HepG2 (cell line): ENCODE measurements around the gene SLC16A7. TPM values are rescaled to one million over a fixed set of nuclear protein-coding genes. Genes with fewer than 3 reads are reported as not detected.

ENCODE experiments used
- ATAC-seq: fragments of 200-7000 bp; cut with Tn5 transposase; 3 replicates; pipeline ENCODE4 v1.9.1; 2020; ENCODE audit warnings: mild to moderate bottlenecking, moderate library complexity
- BruUV-seq: library from RNA; stranded (reverse); fragments of 400-500 nt; replicated peaks from 2 replicates; lab custom pipeline; 2021; lab: Mats Ljungman, UMichigan
- CTCF ChIA-PET: fragments of 300-600 bp; formaldehyde crosslinking; extraction: SDS; loops from one replicate; lab custom pipeline; 2021; ENCODE audit warnings: low total read pairs, inconsistent platforms, low intra/inter-chr PET ratio; lab: Yijun Ruan, JAX
- POLR2A ChIA-PET: fragments of 350-600 bp; sonication (Branson Sonifier 250); formaldehyde crosslinking; loops from one replicate; lab custom pipeline; 2020; ENCODE audit warnings: antibody characterized with exemption, inconsistent platforms; lab: Yijun Ruan, JAX
- DNase-seq: peaks from one replicate; pipeline ENCODE4 v3.0.0-alpha.2; 2015; ENCODE audit warnings: low spot score
- FAIRE-seq: peaks from 3 replicates; lab custom pipeline; 2011; peaks lifted over from hg19 to GRCh38; lab: Jason Lieb, UNC
- H2AFZ ChIP-seq: one replicate; pipeline ENCODE4 v1.6.1; 2011; ENCODE audit warnings: low read length, inconsistent platforms
- H3K27ac ChIP-seq: fragments of 300-600 bp; 3 replicates; pipeline ENCODE4 v1.8.0; 2011; ENCODE audit warnings: mixed run types, mild to moderate bottlenecking, mixed read lengths, low read length, inconsistent platforms; ENCODE audit not compliant: insufficient read depth; ENCODE audit errors: extremely low read length
- H3K27me3 ChIP-seq, 2 experiments: fragments of 200-600 bp in 1 of 2; 2 replicates in 1 of 2; 3 replicates in 1 of 2; pipeline versions ENCODE4 v1.6.0 to v1.8.0; 2011; ENCODE audit warnings: low read length in 2 of 2, mild to moderate bottlenecking in 2 of 2, moderate library complexity in 2 of 2, inconsistent platforms in 1 of 2; ENCODE audit not compliant: insufficient read depth in 2 of 2, control insufficient read depth in 1 of 2
- H3K36me3 ChIP-seq, 2 experiments: fragments of 200-600 bp in 1 of 2; replicated peaks in 1 of 2; 2 replicates in 1 of 2; 3 replicates in 1 of 2; pipeline versions ENCODE4 v1.5.1 to v1.8.0; 2011; ENCODE audit warnings: low read length in 2 of 2, inconsistent platforms in 1 of 2; ENCODE audit not compliant: insufficient read depth in 2 of 2, control insufficient read depth in 1 of 2
- H3K4me1 ChIP-seq: 2 replicates; pipeline ENCODE4 v1.5.1; 2012; ENCODE audit warnings: low read length, inconsistent platforms; ENCODE audit not compliant: insufficient read depth
- H3K4me2 ChIP-seq: 2 replicates; pipeline ENCODE4 v1.6.0; 2011; ENCODE audit warnings: low read depth, low read length, inconsistent platforms
- H3K4me3 ChIP-seq, 3 experiments: fragments of 200-600 bp in 1 of 3; sonication (generic), shearing (Covaris generic) in 1 of 3; replicated peaks in 1 of 3; 2 replicates each; pipeline ENCODE4 v1.5.1; 2011 to 2016; ENCODE audit warnings: low read length in 3 of 3, inconsistent platforms in 2 of 3, low read depth in 2 of 3, mild to moderate bottlenecking in 2 of 3, control low read depth in 1 of 3, mixed read lengths in 1 of 3; ENCODE audit not compliant: insufficient read depth in 1 of 3
- H3K79me2 ChIP-seq: one replicate; pipeline ENCODE4 v1.6.1; 2011; ENCODE audit warnings: low read length, inconsistent platforms; ENCODE audit not compliant: insufficient read depth
- H3K9ac ChIP-seq: 2 replicates; pipeline ENCODE4 v1.6.0; 2011; ENCODE audit warnings: mild to moderate bottlenecking, low read depth, low read length, inconsistent platforms; ENCODE audit not compliant: insufficient read depth
- H3K9me3 ChIP-seq: 2 replicates; pipeline ENCODE4 v1.5.1; 2012; ENCODE audit warnings: mild to moderate bottlenecking, low read length
- H4K20me1 ChIP-seq: 2 replicates; pipeline ENCODE4 v1.6.0; 2011; ENCODE audit warnings: inconsistent platforms, mild to moderate bottlenecking, low read length, moderate library complexity; ENCODE audit not compliant: insufficient read depth
- DRAP1 ChIP-seq: IDR thresholded peaks from 2 replicates; pipeline ENCODE4 v1.6.1; 2016; ENCODE audit warnings: missing genetic modification reagents, missing compliant biosample characterization
- E2F1 ChIP-seq: sonication (generic); formaldehyde crosslinking; IDR thresholded peaks from 2 replicates; pipeline ENCODE4 v1.5.0; 2020; ENCODE audit warnings: missing genetic modification reagents
- E2F2 ChIP-seq: sonication (generic); formaldehyde crosslinking; IDR thresholded peaks from 2 replicates; pipeline ENCODE4 v1.4.0; 2020; ENCODE audit warnings: missing genetic modification reagents, borderline replicate concordance
- GATAD2A ChIP-seq: IDR thresholded peaks from 2 replicates; pipeline ENCODE4 v1.6.1; 2016
- GLI4 ChIP-seq: sonication (generic); formaldehyde crosslinking; IDR thresholded peaks from 2 replicates; pipeline ENCODE4 v1.5.1; 2020; ENCODE audit warnings: missing genetic modification reagents, mild to moderate bottlenecking, moderate library complexity, borderline replicate concordance
- HIVEP1 ChIP-seq: sonication (generic); formaldehyde crosslinking; IDR thresholded peaks from 2 replicates; pipeline ENCODE4 v1.4.0; 2020; ENCODE audit warnings: mild to moderate bottlenecking, missing genetic modification reagents
- HOXA3 ChIP-seq: sonication (generic); formaldehyde crosslinking; IDR thresholded peaks from 2 replicates; pipeline ENCODE4 v1.5.0; 2020; ENCODE audit warnings: missing genetic modification reagents
- KLF15 ChIP-seq: sonication (generic); formaldehyde crosslinking; IDR thresholded peaks from 2 replicates; pipeline ENCODE4 v1.8.1; 2023; ENCODE audit warnings: borderline replicate concordance, mild to moderate bottlenecking, inconsistent platforms, missing genetic modification reagents, mixed read lengths
- NR1H2 ChIP-seq: sonication (generic); formaldehyde crosslinking; IDR thresholded peaks from 2 replicates; pipeline ENCODE4 v1.8.1; 2022; ENCODE audit warnings: low read depth, missing genetic modification reagents, borderline replicate concordance
- PBX3 ChIP-seq: sonication (generic); formaldehyde crosslinking; IDR thresholded peaks from 2 replicates; pipeline ENCODE4 v1.8.1; 2023; ENCODE audit warnings: missing genetic modification reagents, inconsistent platforms, borderline replicate concordance
- REST ChIP-seq, 2 experiments: IDR thresholded peaks; 2 replicates each; pipeline ENCODE4 v1.6.1; 2011 to 2012; ENCODE audit warnings: low read length in 2 of 2, borderline replicate concordance in 1 of 2, low read depth in 1 of 2, mild to moderate bottlenecking in 1 of 2, moderate library complexity in 1 of 2
- REXO4 ChIP-seq: sonication (generic); formaldehyde crosslinking; IDR thresholded peaks from 2 replicates; pipeline ENCODE4 v1.8.0; 2022; ENCODE audit warnings: missing genetic modification reagents, mild to moderate bottlenecking, borderline replicate concordance
- SRSF9 ChIP-seq: fragments of 200-400 bp; formaldehyde crosslinking; IDR thresholded peaks from 2 replicates; pipeline ENCODE4 v1.6.1; 2018; ENCODE audit warnings: borderline replicate concordance, mild to moderate bottlenecking, low read depth, low read length; ENCODE audit not compliant: insufficient read depth, poor library complexity, severe bottlenecking
- YEATS2 ChIP-seq: sonication (generic); formaldehyde crosslinking; IDR thresholded peaks from 2 replicates; pipeline ENCODE4 v1.4.0; 2020; ENCODE audit warnings: missing genetic modification reagents, borderline replicate concordance
- ZKSCAN8 ChIP-seq: IDR thresholded peaks from 2 replicates; pipeline ENCODE4 v1.6.1; 2016; ENCODE audit warnings: borderline replicate concordance, missing genetic modification reagents, missing compliant biosample characterization
- ZNF773 ChIP-seq: sonication (generic); formaldehyde crosslinking; IDR thresholded peaks from 2 replicates; pipeline ENCODE4 v1.4.0; 2020; ENCODE audit warnings: missing genetic modification reagents, borderline replicate concordance
- WGBS: methylation state at CpG from one replicate; pipeline ENCODE4 v1.1.6; 2017; ENCODE audit warnings: low lambda C conversion rate; 5-methylcytosine and 5-hydroxymethylcytosine counted together
- in situ Hi-C: cut with HindIII; loops from 2 replicates; pipeline ENCODE4 v1.10.0; 2017; ENCODE audit warnings: low pct_unique_long_range_greater_than_20kb; ENCODE audit not compliant: extremely low pct_ligation_motif_present
- intact Hi-C: fragments of 100-400 bp; cut with micrococcal nuclease; formaldehyde crosslinking; loops from one replicate; pipeline ENCODE4 v1.10.0; 2022; ENCODE audit not compliant: unreplicated experiment
- polyA plus RNA-seq, 8 experiments: library from polyadenylated mRNA; depleted of rRNA in 3 of 8; stranded (reverse) in 7 of 8; unstranded in 1 of 8; fragments of >200 nt; fragmentation: Illumina TruSeq in 4 of 8; extraction: Trizol in 4 of 8; gene quantifications; 2 replicates each; pipeline versions ENCODE4 v1.2.1 to v1.2.3, GENCODE V29; 2011 to 2016; ENCODE audit warnings: low read depth in 4 of 8, missing spikeins in 1 of 8, mixed read lengths in 1 of 8; ENCODE audit not compliant: insufficient read depth in 1 of 8
- total RNA-seq, 5 experiments: library from RNA; depleted of rRNA; stranded (reverse); fragments of >200 nt; fragmentation: Illumina TruSeq; extraction: Trizol; gene quantifications; 2 replicates each; pipeline ENCODE4 v1.2.3, GENCODE V29; 2016; ENCODE audit warnings: low read depth in 1 of 5

SLC16A7 gene
- total and polyA plus RNA-seq, 2 of the 13 experiments (the other 11 are each of a cell fraction or from before 2014, with no cell fraction given), result 1.3 to 1.6 TPM

- no peak for TF ChIP-seq DRAP1
- TF ChIP-seq, all 625 proteins: peak for 0
Observed at GRCh38 chr12:59632408-59632807, 36.6 kb downstream of the SLC16A7 start (continued).

- H4K20me1 ChIP-seq, result no peaks in the 10 kb centered on the region
- H3K36me3 ChIP-seq, result no peaks in the 10 kb centered on the region
- WGBS, result no CpG with 5 or more reads among the region's 1 CpG
- no peaks in the 10 kb centered on the region for H3K79me2 ChIP-seq
- no peaks in the 10 kb centered on the region for H3K27me3 ChIP-seq
- no peaks in the 10 kb centered on the region for H3K4me1 ChIP-seq
- no peak for FAIRE-seq
- no peak overlapping the region for H3K9ac ChIP-seq
- ChIA-PET POLR2A (no interaction called here), CTCF (no interaction called here)
- intact Hi-C loops, result no loop called here
- in situ Hi-C loops, result no loop called here
- H3K4me3 ChIP-seq, result no peak overlapping the region
- BruUV-seq, result no TSS peak
- no peak overlapping the region for H2AFZ ChIP-seq
- H3K27ac ChIP-seq, result no peak overlapping the region
- no peak for DNase-seq
- no peak overlapping the region for H3K4me2 ChIP-seq
- no peak for ATAC-seq
- no peaks in the 10 kb centered on the region for H3K9me3 ChIP-seq
- no peak for TF ChIP-seq KLF15 (CRISPR knock-in tag)
- TF ChIP-seq HIVEP1, result no peak
- TF ChIP-seq E2F2, result no peak
- no peak for TF ChIP-seq SRSF9
- TF ChIP-seq GATAD2A (CRISPR knock-in tag), result no peak
- no peak for TF ChIP-seq HOXA3 (CRISPR knock-in tag)
- TF ChIP-seq ZNF773, result no peak
- TF ChIP-seq E2F1 (CRISPR knock-in tag), result no peak
- no peak for TF ChIP-seq REST (IDR thresholded peaks at IDR 0.05; ENCODE audit: borderline replicate concordance in 1 of 2, low read depth in 1 of 2, low read length in 2 of 2)
- no peak for TF ChIP-seq PBX3 (CRISPR knock-in tag)
- no peak for TF ChIP-seq NR1H2 (CRISPR knock-in tag)
- no peak for TF ChIP-seq YEATS2
- no peak for TF ChIP-seq GLI4 (CRISPR knock-in tag)
- no peak for TF ChIP-seq ZKSCAN8 (CRISPR knock-in tag)
- TF ChIP-seq REXO4 (CRISPR knock-in tag), result no peak
Observed at GRCh38 chr12:59634254-59634653, 38.4 kb downstream of the SLC16A7 start.
